Activated naive CD4-positive, alpha-beta T cell treated with anti-CD3 and anti-CD28 coated beads, Interleukin-2, amount 50 U/mL, for 24 hours (primary cell): ENCODE data around the gene KNDC1.
"Not testable (repeated sequence)": the region's sequence is repeated elsewhere in the genome, so short reads cannot be mapped to it uniquely, and the experiment has no call there.

Experiments
- H3K27ac Mint-ChIP-seq: one replicate; pipeline ENCODE4 v1.8.0; 2021; ENCODE audit warnings: mild to moderate bottlenecking, mixed read lengths
- H3K27me3 Mint-ChIP-seq: one replicate; pipeline ENCODE4 v1.8.0; 2021; ENCODE audit warnings: mixed read lengths
- H3K36me3 Mint-ChIP-seq: one replicate; pipeline ENCODE4 v1.8.0; 2021; ENCODE audit warnings: mixed read lengths
- H3K4me1 Mint-ChIP-seq: one replicate; pipeline ENCODE4 v1.8.0; 2021; ENCODE audit warnings: mixed read lengths
- H3K4me3 Mint-ChIP-seq: one replicate; pipeline ENCODE4 v1.8.0; 2021; ENCODE audit warnings: mild to moderate bottlenecking, mixed read lengths
- H3K9me3 Mint-ChIP-seq: one replicate; pipeline ENCODE4 v1.8.0; 2021; ENCODE audit warnings: mixed read lengths

The KNDC1 gene

GRCh38 chr10:133131734-133132472 is 28.1 kb upstream of the KNDC1 start:
- H3K27ac Mint-ChIP-seq: no peak overlapping the region

GRCh38 chr10:133132473-133133291 is 27.3 kb upstream of the KNDC1 start:
- Mint-ChIP-seq H3K27ac (no peak overlapping the region), H3K27me3 (no peaks in the 10 kb centered on the region), H3K4me3 (no peak overlapping the region), H3K36me3 (no peaks in the 10 kb centered on the region), H3K9me3 (no peaks in the 10 kb centered on the region), H3K4me1 (no peaks in the 10 kb centered on the region)

More at GRCh38 chr10:133131734-133132472, 28.1 kb upstream of the KNDC1 start:
- H3K4me3 Mint-ChIP-seq: no peak overlapping the region
- no peaks in the 10 kb centered on the region for H3K4me1 Mint-ChIP-seq
- no peaks in the 10 kb centered on the region for H3K9me3 Mint-ChIP-seq
- no peaks in the 10 kb centered on the region for H3K27me3 Mint-ChIP-seq
- H3K36me3 Mint-ChIP-seq: no peaks in the 10 kb centered on the region

GRCh38 chr10:133133471-133134231 is 26.4 kb upstream of the KNDC1 start:
- H3K4me1 Mint-ChIP-seq: no peaks in the 10 kb centered on the region

DNA sequence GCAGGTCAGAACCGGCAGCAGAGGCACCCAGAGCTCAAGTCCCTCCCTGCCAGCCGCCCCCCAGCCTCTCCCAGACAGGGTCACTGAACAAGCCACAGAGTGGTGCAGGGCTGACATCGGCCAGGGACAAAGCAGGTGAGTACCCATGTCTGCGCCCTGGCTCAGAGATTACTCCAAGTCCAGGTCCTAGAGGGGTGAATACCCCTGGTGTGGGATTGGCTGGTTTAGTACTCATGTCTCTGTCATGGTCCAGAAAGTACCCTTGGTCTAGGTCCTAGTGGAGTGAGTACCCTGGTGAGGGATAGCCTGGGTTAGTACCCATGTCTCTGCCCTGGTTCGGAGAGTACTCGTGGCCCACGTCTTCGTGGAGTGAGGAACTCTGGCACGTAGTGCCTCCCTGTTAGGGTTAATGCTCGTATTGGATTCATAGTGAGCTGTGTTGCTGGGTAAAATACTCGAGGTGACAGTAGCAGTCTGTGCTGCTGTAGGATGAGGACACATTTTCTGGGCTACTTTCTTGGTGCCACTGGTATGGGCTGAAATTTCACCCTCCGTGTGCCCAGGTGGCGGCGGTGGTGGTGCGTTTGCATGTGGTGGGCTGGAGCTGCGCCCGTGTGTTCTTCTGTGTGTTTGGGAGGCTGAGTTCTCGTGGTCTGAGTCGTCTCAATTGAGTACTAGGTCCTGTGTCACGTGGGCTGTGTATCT is 25.5 kb upstream of the KNDC1 start:
- no peak overlapping the region for H3K4me3 Mint-ChIP-seq
- H3K9me3 Mint-ChIP-seq: no peaks in the 10 kb centered on the region
- H3K4me1 Mint-ChIP-seq: no peaks in the 10 kb centered on the region
- H3K27me3 Mint-ChIP-seq: no peaks in the 10 kb centered on the region
- no peaks in the 10 kb centered on the region for H3K36me3 Mint-ChIP-seq
- no peak overlapping the region for H3K27ac Mint-ChIP-seq

More at GRCh38 chr10:133133471-133134231, 26.4 kb upstream of the KNDC1 start:
- Mint-ChIP-seq H3K9me3 (no peaks in the 10 kb centered on the region), H3K27me3 (no peaks in the 10 kb centered on the region), H3K4me3 (no peak overlapping the region), H3K36me3 (no peaks in the 10 kb centered on the region), H3K27ac (no peak overlapping the region)

GRCh38 chr10:133135116-133135465 is 24.9 kb upstream of the KNDC1 start:
- Mint-ChIP-seq H3K27ac (no peak overlapping the region), H3K4me3 (no peak overlapping the region), H3K27me3 (no peaks in the 10 kb centered on the region), H3K9me3 (no peaks in the 10 kb centered on the region), H3K4me1 (no peaks in the 10 kb centered on the region), H3K36me3 (no peaks in the 10 kb centered on the region)

GRCh38 chr10:133137486-133138145 is 22.4 kb upstream of the KNDC1 start:
- H3K27ac Mint-ChIP-seq, H3K9me3 Mint-ChIP-seq, H3K36me3 Mint-ChIP-seq, H3K4me3 Mint-ChIP-seq, H3K4me1 Mint-ChIP-seq, H3K27me3 Mint-ChIP-seq: not testable (repeated sequence)

GRCh38 chr10:133139551-133140065 is 20.4 kb upstream of the KNDC1 start:
- H3K27me3 Mint-ChIP-seq: peaks cover 10% of the 10 kb centered on the region
- no peaks in the 10 kb centered on the region for H3K9me3 Mint-ChIP-seq
- H3K4me3 Mint-ChIP-seq: no peak overlapping the region
- no peaks in the 10 kb centered on the region for H3K36me3 Mint-ChIP-seq
- no peak overlapping the region for H3K27ac Mint-ChIP-seq
- peaks cover 10% of the 10 kb centered on the region for H3K4me1 Mint-ChIP-seq

GRCh38 chr10:133140417-133141143 is 19.4 kb upstream of the KNDC1 start:
- no peak overlapping the region for H3K27ac Mint-ChIP-seq
- no peaks in the 10 kb centered on the region for H3K36me3 Mint-ChIP-seq
- no peaks in the 10 kb centered on the region for H3K9me3 Mint-ChIP-seq
- peaks cover 18% of the 10 kb centered on the region for H3K27me3 Mint-ChIP-seq
- peaks cover 10% of the 10 kb centered on the region for H3K4me1 Mint-ChIP-seq
- no peak overlapping the region for H3K4me3 Mint-ChIP-seq

DNA sequence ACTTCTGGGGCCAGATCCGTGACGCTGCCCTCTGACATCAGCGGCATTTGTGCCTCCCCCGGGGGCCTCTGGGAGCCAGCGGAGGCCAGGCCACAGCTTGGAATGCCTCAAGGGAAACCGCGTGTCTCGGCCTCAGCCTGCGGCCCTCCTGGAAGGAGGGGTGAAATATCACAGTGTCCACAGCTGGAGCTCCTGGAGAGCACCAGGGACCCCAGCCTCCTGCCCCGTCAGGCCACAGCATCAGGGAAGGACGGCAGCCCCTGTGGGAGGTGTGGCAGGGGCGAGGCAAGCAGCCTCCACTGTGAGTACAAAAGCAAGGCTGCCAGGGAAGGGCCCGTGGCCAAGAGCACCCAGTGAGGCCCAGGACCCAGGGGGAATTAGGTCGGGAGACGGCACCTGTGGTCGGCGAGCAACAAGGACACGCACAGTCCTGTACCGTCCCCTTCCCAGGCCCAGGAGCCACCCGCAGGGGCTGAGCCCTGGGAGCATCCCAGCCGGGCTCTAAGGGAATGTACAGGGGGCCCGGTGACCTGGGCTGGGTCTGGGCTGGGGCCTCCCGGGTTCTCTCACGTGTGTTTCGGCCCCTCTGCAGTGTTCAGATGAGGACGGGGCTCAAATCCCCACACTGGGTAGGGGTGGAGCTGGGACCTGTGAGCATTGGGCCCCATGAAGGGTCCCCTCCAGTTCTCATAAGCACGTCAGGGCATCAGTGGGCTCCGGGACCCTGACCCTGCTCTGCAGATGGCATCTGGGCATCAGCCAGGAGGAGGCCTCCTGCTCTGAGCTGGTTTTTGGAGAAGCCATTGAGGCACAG is 18.7 kb upstream of the KNDC1 start:
- Mint-ChIP-seq H3K9me3 (no peaks in the 10 kb centered on the region), H3K27ac (no peak overlapping the region), H3K4me3 (no peak overlapping the region), H3K27me3 (peaks cover 20% of the 10 kb centered on the region), H3K4me1 (peaks cover 10% of the 10 kb centered on the region), H3K36me3 (no peaks in the 10 kb centered on the region)

DNA sequence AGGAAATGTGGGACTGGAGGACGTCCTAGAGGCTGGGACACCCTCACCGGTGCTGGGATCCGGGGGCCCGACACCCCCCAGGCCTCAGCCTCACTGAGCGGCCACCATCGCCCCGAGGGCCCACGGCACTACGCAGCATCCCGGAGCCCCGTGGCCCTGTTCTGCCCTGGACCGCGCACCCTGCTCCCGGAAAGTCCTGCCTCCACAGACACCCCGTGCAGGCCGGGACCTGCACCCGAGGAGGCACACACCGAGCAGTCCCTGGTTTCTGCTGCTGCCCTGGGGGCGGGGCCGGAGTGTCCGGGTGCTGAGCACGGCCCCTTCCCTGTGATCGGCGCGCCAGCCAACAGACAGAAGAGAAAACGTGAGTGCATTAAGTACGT is 18.1 kb upstream of the KNDC1 start:
- peaks cover 10% of the 10 kb centered on the region for H3K4me1 Mint-ChIP-seq
- H3K4me3 Mint-ChIP-seq: no peak overlapping the region
- H3K27ac Mint-ChIP-seq: no peak overlapping the region
- H3K36me3 Mint-ChIP-seq: no peaks in the 10 kb centered on the region
- no peaks in the 10 kb centered on the region for H3K9me3 Mint-ChIP-seq
- peaks cover 25% of the 10 kb centered on the region for H3K27me3 Mint-ChIP-seq

DNA sequence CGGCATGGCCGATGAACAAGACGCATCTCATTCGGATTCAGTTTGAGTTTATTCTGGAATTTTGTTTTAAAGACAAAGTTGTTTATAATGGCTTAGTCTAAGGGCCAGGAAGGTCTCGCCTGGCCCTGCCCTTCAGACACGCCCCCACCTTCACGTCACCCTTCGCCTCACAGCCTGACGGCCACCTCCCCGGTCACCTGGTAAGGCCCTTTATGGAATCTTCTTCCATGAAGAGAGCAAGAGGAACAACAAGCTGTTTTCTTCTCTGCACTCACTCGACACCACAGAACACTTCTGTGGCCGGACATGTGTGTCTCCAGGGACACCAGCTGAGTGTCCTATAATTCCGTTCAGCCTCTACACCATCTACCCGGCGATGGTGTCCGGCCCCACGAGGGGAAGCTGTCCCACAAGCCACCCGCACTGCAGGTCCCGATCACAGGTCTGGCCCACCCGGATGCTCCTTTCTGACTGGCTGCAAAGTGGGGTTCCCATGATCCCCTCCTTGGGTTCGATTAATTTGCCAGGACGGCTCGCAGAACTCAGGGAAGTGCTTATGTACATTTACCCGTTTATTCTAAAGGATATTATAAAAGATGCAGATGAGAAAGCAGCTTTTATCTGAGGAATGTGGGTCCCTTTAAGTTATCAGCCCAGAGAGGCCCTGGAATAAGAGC is 17.4 kb upstream of the KNDC1 start:
- Mint-ChIP-seq H3K27me3 (peaks cover 31% of the 10 kb centered on the region), H3K27ac (no peak overlapping the region), H3K36me3 (peaks cover 2% of the 10 kb centered on the region), H3K9me3 (peaks cover 4% of the 10 kb centered on the region), H3K4me1 (peaks cover 10% of the 10 kb centered on the region), H3K4me3 (no peak overlapping the region)

- Mint-ChIP-seq H3K4me1 (peaks cover 10% of the 10 kb centered on the region), H3K4me3 (no peak overlapping the region), H3K27ac (no peak overlapping the region), H3K27me3 (peaks cover 35% of the 10 kb centered on the region), H3K9me3 (peaks cover 7% of the 10 kb centered on the region), H3K36me3 (peaks cover 2% of the 10 kb centered on the region)
Measured at GRCh38 chr10:133143200-133143533, 16.9 kb upstream of the KNDC1 start.

GRCh38 chr10:133143546-133143945 is 16.5 kb upstream of the KNDC1 start:
- Mint-ChIP-seq H3K4me1 (peaks cover 10% of the 10 kb centered on the region), H3K27ac (peak overlapping the region; percentile 12), H3K36me3 (peaks cover 2% of the 10 kb centered on the region), H3K4me3 (peak overlapping the region; percentile 75), H3K9me3 (peaks cover 7% of the 10 kb centered on the region), H3K27me3 (peaks cover 38% of the 10 kb centered on the region)
